Lower lobe of right lung (tissue), 2 donors: ENCODE measurements around the gene TTC7B. TPM values are rescaled to one million over a fixed set of nuclear protein-coding genes. Genes with fewer than 3 reads are reported as not detected.

ENCODE experiments used
- ATAC-seq, 2 donors: fragments of 200-7000 bp; cut with Tn5 transposase; one replicate each; pipeline ENCODE4 v1.9.1; 2020 to 2022; ENCODE audit warnings: mild to moderate bottlenecking in 2 of 2, moderate library complexity in 2 of 2
- DNase-seq: peaks from one replicate; pipeline ENCODE4 v3.0.0-alpha.2; 2020
- H3K27ac ChIP-seq: fragments of 200-600 bp; one replicate; pipeline ENCODE4 v1.8.0; 2022
- H3K27me3 ChIP-seq: fragments of 200-600 bp; one replicate; pipeline ENCODE4 v1.8.0; 2022; ENCODE audit warnings: low read depth
- H3K36me3 ChIP-seq: fragments of 200-600 bp; one replicate; pipeline ENCODE4 v1.8.0; 2022; ENCODE audit warnings: mild to moderate bottlenecking
- H3K4me1 ChIP-seq: fragments of 200-600 bp; one replicate; pipeline ENCODE4 v1.8.0; 2022
- H3K4me3 ChIP-seq: fragments of 200-600 bp; one replicate; pipeline ENCODE4 v1.8.0; 2022; ENCODE audit warnings: mild to moderate bottlenecking
- H3K9me3 ChIP-seq: fragments of 200-600 bp; one replicate; pipeline ENCODE4 v1.8.0; 2022
- intact Hi-C: fragments of 100-400 bp; cut with DNase I; formaldehyde crosslinking; loops from one replicate; pipeline ENCODE4 v1.11.0; 2022
- total RNA-seq: library from RNA; stranded (reverse); fragmentation: NEBNext Ultra II Directional; extraction: Animal tissue kit (Norgen Biotek cat#: 25700); gene quantifications from one replicate; pipeline ENCODE4 v1.2.1, GENCODE V29; 2021
- TF ChIP-seq, protein P1 (sequence below): fragments of 200-600 bp; IDR thresholded peaks from one replicate; pipeline ENCODE4 v1.8.0; 2022; ENCODE audit warnings: antibody characterized with exemption, mild to moderate bottlenecking
- donor health status: DM: no; HTN: yes; CAD: no; lungs with severe emphysema.

TTC7B gene
- total RNA-seq, 1 donor from 2014 or later: 54.1 TPM

DNA sequence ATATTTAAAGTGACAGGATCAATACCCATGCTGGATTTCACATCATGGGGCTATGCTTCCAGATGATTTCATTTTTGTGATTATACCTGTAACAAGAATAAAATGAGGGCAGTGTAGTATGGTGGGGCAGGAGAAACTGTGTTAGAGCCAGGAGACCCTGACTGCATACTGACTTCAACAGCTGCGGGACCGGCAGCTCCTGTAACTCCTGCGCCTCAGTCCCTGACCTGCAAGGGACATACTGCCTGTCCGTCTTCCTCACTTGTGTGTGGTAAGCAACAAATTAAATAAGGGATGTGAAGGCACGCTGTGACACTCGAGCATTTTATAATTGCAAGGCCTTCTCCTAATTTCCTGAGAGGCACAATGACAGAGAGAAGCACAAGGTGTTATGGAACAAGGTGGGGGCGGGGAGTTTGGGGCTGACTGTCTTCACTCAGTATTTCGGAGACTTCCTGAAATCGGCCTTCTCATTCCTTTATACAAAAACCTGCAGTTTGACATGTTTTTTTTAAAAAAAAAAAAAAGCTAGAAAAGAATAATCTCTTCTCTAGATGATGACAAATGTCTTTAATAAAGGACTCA lies 164.2 kb downstream of the TTC7B start:
- Histone ChIP-seq H3K36me3 (peaks cover 20% of the 10 kb centered on the region), H3K9me3 (no peaks in the 10 kb centered on the region), H3K27me3 (no peaks in the 10 kb centered on the region), H3K27ac (no peak overlapping the region), H3K4me3 (no peak overlapping the region), H3K4me1 (peaks cover 17% of the 10 kb centered on the region)
- DNase-seq (no peak), ATAC-seq (no peak)
- TF ChIP-seq, protein P1, sequence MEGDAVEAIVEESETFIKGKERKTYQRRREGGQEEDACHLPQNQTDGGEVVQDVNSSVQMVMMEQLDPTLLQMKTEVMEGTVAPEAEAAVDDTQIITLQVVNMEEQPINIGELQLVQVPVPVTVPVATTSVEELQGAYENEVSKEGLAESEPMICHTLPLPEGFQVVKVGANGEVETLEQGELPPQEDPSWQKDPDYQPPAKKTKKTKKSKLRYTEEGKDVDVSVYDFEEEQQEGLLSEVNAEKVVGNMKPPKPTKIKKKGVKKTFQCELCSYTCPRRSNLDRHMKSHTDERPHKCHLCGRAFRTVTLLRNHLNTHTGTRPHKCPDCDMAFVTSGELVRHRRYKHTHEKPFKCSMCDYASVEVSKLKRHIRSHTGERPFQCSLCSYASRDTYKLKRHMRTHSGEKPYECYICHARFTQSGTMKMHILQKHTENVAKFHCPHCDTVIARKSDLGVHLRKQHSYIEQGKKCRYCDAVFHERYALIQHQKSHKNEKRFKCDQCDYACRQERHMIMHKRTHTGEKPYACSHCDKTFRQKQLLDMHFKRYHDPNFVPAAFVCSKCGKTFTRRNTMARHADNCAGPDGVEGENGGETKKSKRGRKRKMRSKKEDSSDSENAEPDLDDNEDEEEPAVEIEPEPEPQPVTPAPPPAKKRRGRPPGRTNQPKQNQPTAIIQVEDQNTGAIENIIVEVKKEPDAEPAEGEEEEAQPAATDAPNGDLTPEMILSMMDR: no peak
- intact Hi-C loops: no loop called here

DNA sequence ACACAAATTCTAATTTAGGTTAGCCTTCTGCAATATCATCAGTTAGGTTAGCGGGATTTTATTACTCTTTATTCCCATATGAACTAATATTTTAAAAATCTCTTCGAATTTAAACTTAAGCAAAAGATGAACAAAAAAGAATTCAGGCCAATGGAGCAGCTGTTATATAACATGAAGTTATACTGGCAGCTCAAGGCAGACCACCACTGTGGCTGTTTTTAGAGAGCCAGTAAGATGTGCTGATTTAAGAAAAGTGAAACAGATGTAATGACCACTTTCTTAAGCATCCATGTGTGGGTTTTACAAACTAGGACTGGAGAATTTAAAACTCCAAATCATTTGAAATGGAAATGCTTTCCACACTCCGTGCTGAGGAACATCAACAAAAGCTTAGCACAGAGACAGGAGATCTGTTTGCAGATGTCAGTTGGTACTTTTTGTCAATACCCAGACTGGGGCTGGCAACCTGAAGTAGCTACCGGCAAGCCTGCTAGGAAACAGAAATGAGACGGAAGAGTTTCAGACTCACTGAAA lies 164.9 kb downstream of the TTC7B start:
- Histone ChIP-seq H3K27me3 (no peaks in the 10 kb centered on the region), H3K9me3 (no peaks in the 10 kb centered on the region), H3K4me3 (no peak overlapping the region), H3K27ac (no peak overlapping the region), H3K4me1 (peaks cover 18% of the 10 kb centered on the region), H3K36me3 (peaks cover 14% of the 10 kb centered on the region)
- no peak for DNase-seq
- intact Hi-C loops: no loop called here
- no peak for ATAC-seq
- TF ChIP-seq, protein P1: no peak

- H3K27me3 ChIP-seq: no peaks in the 10 kb centered on the region
- intact Hi-C loops: no loop called here
- H3K36me3 ChIP-seq: peaks cover 14% of the 10 kb centered on the region
- H3K9me3 ChIP-seq: no peaks in the 10 kb centered on the region
- no peak overlapping the region for H3K27ac ChIP-seq
- H3K4me3 ChIP-seq: no peak overlapping the region
- DNase-seq (no peak), ATAC-seq (no peak)
- TF ChIP-seq, protein P1: no peak
- H3K4me1 ChIP-seq: peaks cover 26% of the 10 kb centered on the region
Measured at GRCh38 chr14:90649557-90650135, 166.6 kb downstream of the TTC7B start.

- TF ChIP-seq, protein P1: no peak
- no peaks in the 10 kb centered on the region for H3K9me3 ChIP-seq
- H3K36me3 ChIP-seq: peaks cover 14% of the 10 kb centered on the region
- intact Hi-C loops: no loop called here
- no peak overlapping the region for H3K27ac ChIP-seq
- no peak for ATAC-seq
- no peak for DNase-seq
- H3K4me1 ChIP-seq: peaks cover 32% of the 10 kb centered on the region
- H3K4me3 ChIP-seq: no peak overlapping the region
- H3K27me3 ChIP-seq: no peaks in the 10 kb centered on the region
Measured at GRCh38 chr14:90649083-90649482, 167.1 kb downstream of the TTC7B start.

- Histone ChIP-seq H3K9me3 (no peaks in the 10 kb centered on the region), H3K27me3 (no peaks in the 10 kb centered on the region), H3K4me3 (no peak overlapping the region), H3K27ac (no peak overlapping the region), H3K4me1 (peaks cover 32% of the 10 kb centered on the region), H3K36me3 (peaks cover 16% of the 10 kb centered on the region)
- ATAC-seq (no peak), DNase-seq (no peak)
- intact Hi-C loops: no loop called here
- TF ChIP-seq, protein P1: no peak
Measured at GRCh38 chr14:90648421-90648820, 167.8 kb downstream of the TTC7B start.
